ENCODE data around the gene ASB10.

GRCh38 chr7:151218170-151218569 lies 31.1 kb upstream of the ASB10 start:
- TF ChIP-seq CTCF (IDR thresholded peaks at IDR 0.05) (no peak), POLR2A (IDR thresholded peaks at IDR 0.05) (no peak), POLR2AphosphoS5 (IDR thresholded peaks at IDR 0.05) (no peak)

All from prostate gland (tissue), 2 donors.